Duodenal mucosa (tissue), 2 donors: Measurements from ENCODE around the gene OBP2B.
"Not testable (repeated sequence)": the region's sequence is repeated elsewhere in the genome, so short reads cannot be mapped to it uniquely, and the experiment has no call there.

ENCODE experiments used
- H3K27ac ChIP-seq: one replicate; pipeline ENCODE4 v1.7.0; 2013; ENCODE audit warnings: low read depth, low read length
- H3K27me3 ChIP-seq, 2 donors: one replicate each; pipeline ENCODE4 v1.7.0; 2013; ENCODE audit warnings: low read length in 2 of 2, control low read depth in 1 of 2; ENCODE audit not compliant: insufficient read depth in 2 of 2, control insufficient read depth in 1 of 2
- H3K36me3 ChIP-seq, 2 donors: one replicate each; pipeline ENCODE4 v1.7.0; 2013; ENCODE audit warnings: low read length in 2 of 2, control low read depth in 1 of 2; ENCODE audit not compliant: insufficient read depth in 2 of 2, control insufficient read depth in 1 of 2
- H3K4me1 ChIP-seq, 2 donors: one replicate each; pipeline ENCODE4 v1.7.0; 2013; ENCODE audit warnings: low read length in 2 of 2, control low read depth in 1 of 2; ENCODE audit not compliant: insufficient read depth in 2 of 2, control insufficient read depth in 1 of 2
- H3K4me3 ChIP-seq, 2 donors: one replicate each; pipeline ENCODE4 v1.7.0; 2013; ENCODE audit warnings: low read length in 2 of 2, low read depth in 1 of 2
- H3K9ac ChIP-seq, 2 donors: one replicate each; pipeline ENCODE4 v1.7.0; 2013; ENCODE audit warnings: low read length in 2 of 2, low read depth in 1 of 2
- H3K9me3 ChIP-seq, 2 donors: one replicate each; pipeline ENCODE4 v1.7.0; 2013; ENCODE audit warnings: low read length in 2 of 2, control low read depth in 1 of 2; ENCODE audit not compliant: control insufficient read depth in 1 of 2

The OBP2B gene

GRCh38 chr9:133223159-133223756 is 14.2 kb upstream of the OBP2B start:
- not testable (repeated sequence) for H3K36me3 ChIP-seq, H3K27me3 ChIP-seq, H3K27ac ChIP-seq, H3K9me3 ChIP-seq, H3K9ac ChIP-seq, H3K4me1 ChIP-seq, H3K4me3 ChIP-seq

- not testable (repeated sequence) for H3K9ac ChIP-seq, H3K27me3 ChIP-seq, H3K27ac ChIP-seq, H3K36me3 ChIP-seq, H3K4me1 ChIP-seq, H3K9me3 ChIP-seq, H3K4me3 ChIP-seq
These were observed 12.9 kb upstream of the OBP2B start for GRCh38 chr9:133221994-133222393.

DNA sequence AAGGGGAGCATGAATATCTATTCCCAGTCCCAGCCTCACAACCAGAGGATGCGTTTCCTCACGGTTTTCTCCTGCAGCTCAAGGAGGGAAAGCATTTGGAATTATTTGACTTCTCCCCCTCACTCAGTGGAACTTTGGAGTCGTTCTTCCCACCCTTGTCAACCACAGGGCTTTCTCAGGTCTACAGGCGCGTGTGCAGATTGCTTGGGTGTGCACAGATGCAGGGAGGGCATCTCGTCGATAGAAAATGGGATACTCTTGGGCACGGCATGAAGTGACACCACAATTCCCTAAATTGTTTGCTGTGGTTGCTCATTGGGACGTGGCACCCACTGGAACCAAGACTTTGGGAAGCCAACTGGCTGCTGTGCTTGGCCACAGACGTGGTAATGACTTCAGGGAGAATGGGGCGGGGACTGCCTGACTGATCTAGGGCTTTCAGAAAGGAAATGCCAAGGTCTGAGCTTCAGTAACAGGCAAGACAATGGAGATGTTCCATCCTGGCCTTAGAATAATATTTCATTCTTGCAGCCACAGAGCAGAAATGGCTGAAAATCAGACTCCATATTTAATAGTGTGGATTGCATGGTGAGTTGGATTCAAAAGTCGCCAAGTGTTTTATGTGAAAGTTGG is 12.2 kb upstream of the OBP2B start:
- Histone ChIP-seq H3K4me3 (no peak overlapping the region), H3K36me3 (no peaks in the 10 kb centered on the region), H3K27me3 (no peaks in the 10 kb centered on the region), H3K9ac (no peak overlapping the region), H3K9me3 (no peaks in the 10 kb centered on the region), H3K27ac (no peak overlapping the region), H3K4me1 (no peaks in the 10 kb centered on the region)

DNA sequence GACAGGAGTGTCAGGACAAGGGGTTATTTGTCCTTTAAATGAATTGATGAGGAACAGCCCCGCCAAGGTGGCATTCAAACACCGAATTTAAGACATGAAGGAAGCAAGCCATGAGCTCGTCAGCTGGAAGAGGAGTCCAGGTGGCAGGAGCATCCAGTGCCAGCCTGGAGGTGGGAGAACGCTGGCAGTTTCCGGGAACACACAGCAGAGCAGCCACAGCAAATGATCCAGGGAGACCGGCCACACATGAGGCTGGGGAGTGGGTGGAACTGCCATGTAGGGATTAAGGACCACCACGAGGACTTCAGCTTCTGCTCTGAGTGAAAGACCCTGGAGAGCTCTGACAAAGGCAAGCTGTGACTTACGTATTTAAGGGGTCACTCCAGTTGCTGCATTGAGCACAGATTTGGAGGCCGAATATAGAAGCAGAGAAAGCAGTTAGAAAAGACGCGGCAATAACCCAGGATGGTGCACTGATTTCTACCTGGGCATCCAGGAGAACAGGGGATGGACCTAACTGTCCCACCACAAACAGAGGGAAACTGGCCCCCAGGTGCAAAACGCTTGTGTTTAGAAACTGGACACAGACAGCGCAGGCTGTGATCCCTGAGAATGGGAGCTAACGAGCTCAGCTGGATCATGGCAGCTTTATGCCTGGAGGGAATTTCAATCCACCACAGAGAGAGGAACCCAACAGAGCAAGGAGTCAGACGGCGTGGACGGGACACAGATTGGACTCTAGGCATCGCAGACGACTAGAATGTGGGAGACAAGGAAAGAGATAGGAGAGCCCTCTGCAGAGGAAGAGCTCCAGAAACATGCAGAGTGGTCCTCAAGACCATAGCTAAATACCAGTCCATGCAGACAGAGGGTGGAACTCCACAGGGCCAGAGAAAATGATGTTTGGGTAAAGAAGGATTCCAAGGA is 9.3 kb upstream of the OBP2B start:
- not testable (repeated sequence) for H3K36me3 ChIP-seq, H3K4me3 ChIP-seq, H3K9ac ChIP-seq, H3K9me3 ChIP-seq, H3K4me1 ChIP-seq, H3K27ac ChIP-seq, H3K27me3 ChIP-seq

DNA sequence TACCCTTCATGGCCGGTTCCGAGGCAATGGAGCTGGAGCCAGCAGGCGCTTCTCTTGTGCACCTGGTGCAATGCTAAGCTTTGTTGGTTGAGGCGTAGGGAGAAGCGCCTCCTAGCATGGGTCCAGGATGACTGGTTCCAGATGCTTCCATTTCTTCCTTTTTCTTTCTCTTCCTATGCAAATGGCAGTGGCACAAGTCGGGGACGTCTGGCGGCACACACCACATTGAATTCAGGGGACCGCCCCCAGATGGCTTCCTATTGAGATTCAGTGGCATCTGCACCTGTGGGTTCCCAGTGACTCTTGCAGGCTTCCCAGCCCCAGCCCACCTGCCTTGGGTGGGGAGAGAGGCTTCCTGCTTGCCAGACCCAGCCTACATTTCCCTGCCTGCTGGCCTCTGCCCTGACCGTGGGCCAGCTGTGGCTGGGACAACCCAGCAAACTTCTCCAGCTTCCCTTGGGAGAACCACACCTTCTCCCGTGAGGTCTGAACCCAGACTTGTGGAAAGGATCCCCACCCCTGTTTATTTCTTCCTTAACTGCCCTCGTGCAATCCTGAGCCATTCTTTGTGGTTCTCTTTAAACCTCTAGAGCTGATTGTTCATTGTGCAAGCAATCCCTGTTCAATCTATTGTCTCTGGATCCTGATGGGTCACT is 8.4 kb upstream of the OBP2B start:
- not testable (repeated sequence) for H3K9me3 ChIP-seq, H3K9ac ChIP-seq, H3K4me3 ChIP-seq

DNA sequence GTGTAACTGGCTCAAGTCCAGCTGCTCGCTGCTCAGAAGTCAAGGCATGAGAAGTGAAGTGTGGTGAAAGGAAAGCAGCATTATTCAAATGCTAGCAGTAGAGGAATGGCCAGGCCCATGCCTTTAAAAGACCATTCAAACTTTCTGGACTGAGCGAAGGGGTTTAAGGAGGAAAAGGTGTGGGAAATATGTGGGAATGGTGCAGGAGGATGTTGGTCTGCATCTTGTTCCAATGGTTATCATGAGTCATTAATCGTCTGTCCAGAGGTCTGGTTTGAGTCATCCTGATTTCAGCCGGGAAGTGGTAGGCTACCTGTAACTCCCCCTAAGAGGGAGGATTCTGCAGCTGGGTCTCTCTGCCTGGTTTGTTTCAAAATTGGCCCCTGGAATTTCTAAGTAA is 5.2 kb upstream of the OBP2B start:
- not testable (repeated sequence) for H3K27ac ChIP-seq, H3K36me3 ChIP-seq, H3K9me3 ChIP-seq, H3K4me1 ChIP-seq, H3K9ac ChIP-seq, H3K4me3 ChIP-seq, H3K27me3 ChIP-seq

More for the DNA sequence above, 8.4 kb upstream of the OBP2B start:
- H3K27me3 ChIP-seq, H3K36me3 ChIP-seq, H3K27ac ChIP-seq, H3K4me1 ChIP-seq: not testable (repeated sequence)

GRCh38 chr9:133210609-133211008 is 1.6 kb upstream of the OBP2B start:
- Histone ChIP-seq H3K36me3 (no peaks in the 10 kb centered on the region), H3K4me3 (no peak overlapping the region), H3K4me1 (no peaks in the 10 kb centered on the region), H3K27me3 (no peaks in the 10 kb centered on the region), H3K9ac (no peak overlapping the region), H3K9me3 (no peaks in the 10 kb centered on the region), H3K27ac (no peak overlapping the region)

- no peaks in the 10 kb centered on the region for H3K4me1 ChIP-seq
- no peaks in the 10 kb centered on the region for H3K9me3 ChIP-seq
- H3K4me3 ChIP-seq: no peak overlapping the region
- no peak overlapping the region for H3K27ac ChIP-seq
- H3K9ac ChIP-seq: no peak overlapping the region
- no peaks in the 10 kb centered on the region for H3K36me3 ChIP-seq
- H3K27me3 ChIP-seq: no peaks in the 10 kb centered on the region
These were observed 1.1 kb upstream of the OBP2B start for GRCh38 chr9:133210202-133210532.

DNA sequence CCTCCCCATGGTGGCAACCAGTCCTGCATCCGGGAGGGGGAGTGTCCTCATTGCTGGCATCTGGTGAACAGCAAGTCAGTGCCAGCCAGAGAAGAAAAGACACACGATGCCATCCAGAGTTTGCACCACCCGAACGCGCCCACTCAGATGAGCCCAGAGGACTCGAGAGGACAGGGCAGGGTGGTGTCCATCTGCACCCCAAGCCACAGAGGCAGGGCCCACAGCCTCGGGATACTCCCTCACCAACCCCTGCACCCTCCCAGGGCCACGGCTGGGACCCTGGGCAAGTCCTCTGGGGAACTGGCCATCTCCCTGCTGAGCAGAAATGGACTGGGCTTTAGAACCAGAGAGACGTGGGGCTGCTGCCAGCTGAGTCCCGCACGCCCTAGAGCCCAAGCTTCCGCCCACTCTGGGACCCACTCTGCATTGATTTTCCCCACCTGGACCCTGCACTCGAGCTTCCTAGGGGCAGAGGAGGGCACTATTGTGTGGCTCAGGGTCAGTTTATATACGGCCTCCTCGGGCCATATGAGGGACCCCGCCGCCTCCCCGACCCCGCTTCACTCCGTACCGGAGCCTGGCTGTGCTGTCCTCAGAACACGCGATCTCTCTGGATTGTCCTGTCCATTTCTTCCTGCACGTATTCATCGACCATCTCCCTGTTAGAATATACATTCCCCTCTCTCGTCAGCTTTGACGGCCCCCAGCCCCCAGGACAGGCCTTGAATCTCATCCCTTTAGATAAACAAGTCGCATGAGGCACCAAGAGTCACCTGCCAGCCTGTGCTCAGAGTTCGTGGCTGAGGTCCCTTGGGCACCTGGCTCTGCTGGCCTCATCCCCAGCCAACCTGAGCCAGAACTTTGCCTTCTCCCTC is 514 bp upstream of the OBP2B start:
- H3K27ac ChIP-seq, H3K4me1 ChIP-seq, H3K4me3 ChIP-seq, H3K36me3 ChIP-seq, H3K9ac ChIP-seq, H3K9me3 ChIP-seq, H3K27me3 ChIP-seq: not testable (repeated sequence)
